COLO829 (cell line): ENCODE measurements around the gene OGFRL1.

Experiments used
- DNase-seq: peaks from one replicate; pipeline ENCODE4 v3.0.0; 2012; ENCODE audit warnings: low spot score

The OGFRL1 gene

DNA sequence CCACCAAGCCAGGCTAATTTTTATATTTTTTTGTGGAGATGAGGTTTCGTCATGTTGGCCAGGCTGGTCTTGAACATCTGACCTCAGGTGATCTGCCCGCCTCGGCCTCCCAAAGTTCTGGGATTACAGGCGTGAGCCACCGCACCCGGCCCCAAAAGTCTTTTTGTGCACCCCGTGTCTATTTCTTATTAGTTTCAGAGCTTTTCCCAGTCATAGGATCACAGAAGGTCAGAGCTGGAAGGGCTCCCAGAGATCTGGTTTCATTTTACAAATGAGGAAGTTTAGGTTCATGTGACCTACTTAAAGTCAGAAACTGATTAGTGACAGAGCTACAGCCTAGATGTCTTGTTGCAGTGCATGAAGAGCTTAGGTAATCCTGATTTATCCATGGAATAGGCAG is 1.6 kb upstream of the OGFRL1 start:
- DNase-seq = no peak

GRCh38 chr6:71287926-71288227 is 734 bp upstream of the OGFRL1 start:
- no peak for DNase-seq

GRCh38 chr6:71289039-71289801 is 609 bp downstream of the OGFRL1 start:
- DNase-seq = no peak

DNA sequence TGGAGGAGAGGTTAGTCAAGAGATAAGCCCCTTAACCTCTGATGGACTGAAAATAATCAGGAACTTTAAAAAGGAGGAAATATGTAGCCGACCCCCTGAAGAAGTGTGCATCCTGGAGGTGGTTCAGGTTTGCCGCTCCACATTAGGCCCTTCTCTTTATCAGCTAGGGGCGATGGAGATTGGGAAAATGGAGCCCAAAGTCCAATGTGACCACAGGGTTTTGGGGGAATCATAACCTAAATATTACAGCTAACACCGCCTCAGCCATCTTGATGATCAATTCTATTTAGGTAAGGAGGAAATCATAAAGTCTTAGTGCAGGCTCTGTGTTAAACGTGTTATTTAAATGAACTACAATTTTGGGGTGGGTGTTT is 1.2 kb downstream of the OGFRL1 start:
- no peak for DNase-seq

GRCh38 chr6:71290611-71291010 is 2.0 kb downstream of the OGFRL1 start:
- DNase-seq = no peak

- no peak for DNase-seq
Measured at GRCh38 chr6:71292001-71292400, 3.4 kb downstream of the OGFRL1 start.

DNA sequence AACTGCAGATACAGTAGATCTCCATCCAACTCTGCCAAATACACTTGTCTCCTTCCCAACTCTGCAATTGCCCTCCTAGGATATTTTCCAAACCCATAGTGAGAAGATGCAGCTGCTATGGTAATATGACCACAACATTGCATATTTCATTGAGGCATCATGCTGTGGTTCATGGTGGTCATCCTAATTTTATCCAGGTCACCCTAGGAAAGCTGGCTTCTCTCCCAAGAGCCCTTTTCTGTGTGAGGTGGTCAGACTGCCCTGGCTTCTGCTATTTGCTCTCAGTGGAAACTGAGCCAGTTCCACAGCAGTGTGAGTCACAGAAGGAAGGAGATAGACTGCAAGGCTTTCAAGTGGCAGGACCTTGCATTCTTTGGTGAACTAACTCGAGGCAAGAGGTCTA is 5.5 kb downstream of the OGFRL1 start:
- no peak for DNase-seq

- DNase-seq = no peak
Measured at GRCh38 chr6:71298459-71298858, 9.8 kb downstream of the OGFRL1 start.

GRCh38 chr6:71299541-71300470 is 11.2 kb downstream of the OGFRL1 start:
- no peak for DNase-seq

GRCh38 chr6:71300561-71301168 is 12.1 kb downstream of the OGFRL1 start:
- no peak for DNase-seq

- no peak for DNase-seq
Measured at GRCh38 chr6:71301546-71301945, 12.9 kb downstream of the OGFRL1 start.

DNA sequence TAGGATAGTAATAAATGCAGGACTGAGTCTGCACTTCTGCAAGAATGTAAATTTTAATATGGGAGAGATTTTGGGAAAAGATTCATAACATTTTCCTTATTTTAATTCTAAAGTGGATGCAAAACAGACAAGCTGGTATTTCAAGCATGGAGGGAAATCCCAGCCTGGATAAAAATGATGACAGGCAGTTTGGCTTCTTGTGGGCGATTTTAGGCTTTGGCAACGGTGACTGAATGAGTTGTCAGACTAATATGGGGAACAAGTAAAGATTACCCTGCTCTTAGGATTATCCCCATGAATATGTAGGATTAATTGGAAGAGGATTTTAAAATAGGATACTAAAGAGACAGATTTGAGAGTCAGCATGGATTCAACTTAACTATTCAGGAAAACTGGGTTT is 21.0 kb downstream of the OGFRL1 start:
- no peak for DNase-seq

DNA sequence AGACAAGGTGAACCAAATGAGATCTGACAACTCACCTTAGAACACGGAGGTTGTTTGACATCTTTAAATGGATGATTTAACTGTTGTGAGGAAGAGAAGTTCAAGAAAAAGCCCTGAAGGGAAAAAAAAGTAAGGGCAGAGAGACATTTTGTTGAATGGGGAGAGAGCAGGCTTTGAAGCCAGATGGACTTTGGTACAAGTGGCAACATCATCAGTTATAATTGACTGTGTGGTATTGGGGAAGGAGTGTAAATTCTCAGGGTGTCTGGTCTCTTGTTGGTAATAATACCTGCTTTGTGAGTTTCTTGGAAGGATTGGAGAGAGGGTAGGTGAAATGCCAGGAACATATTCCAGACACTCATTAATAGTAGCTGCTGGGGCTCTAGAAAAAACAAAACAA is 21.6 kb downstream of the OGFRL1 start:
- no peak for DNase-seq

GRCh38 chr6:71312089-71312488 is 23.5 kb downstream of the OGFRL1 start:
- DNase-seq = no peak

DNA sequence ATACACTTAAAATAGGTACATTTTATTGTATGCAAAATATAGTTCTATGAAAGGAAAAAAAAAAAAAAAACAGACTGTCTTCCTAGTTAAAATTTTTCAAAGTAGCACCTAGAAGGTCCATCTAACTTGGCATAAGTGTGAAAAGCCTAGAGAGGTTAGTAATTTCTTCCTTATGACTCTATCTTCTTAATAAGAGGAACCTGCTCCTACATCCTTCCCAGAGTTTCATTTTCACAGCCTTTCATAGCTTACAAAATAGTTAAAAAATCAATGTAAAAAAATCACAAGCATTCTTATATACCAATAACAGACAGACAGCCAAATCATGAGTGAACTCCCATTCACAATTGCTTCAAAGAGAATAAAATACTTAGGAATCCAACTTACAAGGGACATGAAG is 28.8 kb downstream of the OGFRL1 start:
- no peak for DNase-seq

DNA sequence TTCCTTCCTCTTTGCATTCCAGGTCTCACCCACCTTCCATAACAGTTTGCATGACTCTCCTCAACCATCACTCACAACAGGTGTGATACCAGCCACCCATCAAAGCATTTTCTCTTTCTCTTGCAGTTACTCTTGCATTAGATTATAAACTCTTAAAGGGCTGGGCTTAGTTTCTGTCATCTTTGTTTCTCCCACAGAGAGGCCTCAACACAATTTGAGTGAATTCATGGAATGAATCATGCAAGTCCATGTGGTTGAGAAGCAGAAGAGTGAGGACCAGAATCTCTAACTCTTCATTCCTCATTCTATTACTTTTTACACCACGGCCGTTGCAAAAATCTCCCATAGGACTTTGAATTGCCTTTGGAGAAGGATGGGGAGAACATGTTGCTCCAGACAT is 31.4 kb downstream of the OGFRL1 start:
- no peak for DNase-seq

- no peak for DNase-seq
Measured at GRCh38 chr6:71321314-71321713, 32.7 kb downstream of the OGFRL1 start.

DNA sequence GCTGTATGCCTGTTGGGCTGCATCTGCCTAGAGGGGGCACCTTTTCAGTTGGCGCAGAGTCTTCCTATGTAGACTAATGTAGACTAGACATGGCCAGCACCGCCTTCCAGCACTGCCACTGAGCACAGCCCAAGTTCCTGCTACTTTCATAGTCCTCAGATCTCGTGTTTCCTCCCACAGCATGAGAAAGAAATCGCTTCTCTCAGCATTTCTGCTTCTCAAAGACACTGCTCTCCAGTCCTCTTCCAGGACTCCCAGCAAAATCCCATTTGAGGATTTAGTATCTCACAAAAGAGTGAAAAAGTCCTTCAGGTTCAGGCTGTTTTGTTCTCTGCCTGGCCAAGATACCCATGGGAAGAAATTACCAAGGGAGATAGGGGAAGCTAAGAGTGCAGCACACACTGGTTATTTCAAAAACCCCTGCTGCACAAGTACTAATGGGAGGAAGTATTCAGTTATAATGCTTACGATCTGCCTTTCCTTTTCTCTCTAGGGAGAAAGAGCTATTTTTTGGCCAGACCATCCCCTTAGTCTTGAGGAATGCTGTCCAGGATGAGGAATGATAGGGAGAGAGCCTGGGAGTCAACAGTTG is 35.7 kb downstream of the OGFRL1 start:
- no peak for DNase-seq

DNA sequence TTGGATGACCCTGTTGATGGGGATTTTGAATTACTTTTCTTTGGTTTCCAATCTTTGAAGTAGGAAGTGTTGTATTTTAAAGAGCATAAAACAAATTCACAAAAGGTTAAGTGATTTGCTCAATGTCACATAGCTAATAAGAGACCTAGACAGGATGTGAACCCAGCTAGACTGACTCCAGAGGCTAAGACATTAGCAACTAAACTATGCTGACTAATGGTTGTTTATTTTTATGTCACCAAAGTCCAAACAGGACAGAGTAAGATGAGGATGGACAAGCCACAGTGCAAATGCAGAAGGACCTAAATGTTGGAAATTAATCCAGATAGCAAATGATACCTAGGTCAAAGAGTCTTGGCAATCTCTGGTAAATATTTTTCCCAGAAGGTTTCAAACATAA is 38.0 kb downstream of the OGFRL1 start:
- no peak for DNase-seq

GRCh38 chr6:71330501-71330900 is 41.9 kb downstream of the OGFRL1 start:
- DNase-seq = no peak

GRCh38 chr6:71332012-71332411 is 43.4 kb downstream of the OGFRL1 start:
- peak; percentile 62 for DNase-seq

DNA sequence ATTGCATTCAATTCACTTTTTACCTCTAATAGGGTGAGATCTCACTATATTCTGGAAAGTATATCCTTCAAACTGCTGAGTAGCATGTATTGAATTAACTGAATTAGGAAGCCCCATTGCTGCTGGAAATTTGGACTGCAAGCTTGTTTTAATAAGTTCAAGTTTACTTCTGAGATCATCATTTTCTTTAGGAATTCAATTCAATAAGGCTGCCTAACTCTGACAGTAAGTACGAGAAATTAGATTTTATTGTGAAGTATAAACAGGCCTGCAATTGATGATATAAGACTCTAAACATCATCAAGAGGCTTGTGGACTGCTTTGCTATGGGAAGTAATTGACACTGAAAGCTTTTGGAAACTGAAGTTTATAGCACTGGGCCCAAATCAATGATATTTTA is 44.4 kb downstream of the OGFRL1 start:
- DNase-seq = no peak

DNA sequence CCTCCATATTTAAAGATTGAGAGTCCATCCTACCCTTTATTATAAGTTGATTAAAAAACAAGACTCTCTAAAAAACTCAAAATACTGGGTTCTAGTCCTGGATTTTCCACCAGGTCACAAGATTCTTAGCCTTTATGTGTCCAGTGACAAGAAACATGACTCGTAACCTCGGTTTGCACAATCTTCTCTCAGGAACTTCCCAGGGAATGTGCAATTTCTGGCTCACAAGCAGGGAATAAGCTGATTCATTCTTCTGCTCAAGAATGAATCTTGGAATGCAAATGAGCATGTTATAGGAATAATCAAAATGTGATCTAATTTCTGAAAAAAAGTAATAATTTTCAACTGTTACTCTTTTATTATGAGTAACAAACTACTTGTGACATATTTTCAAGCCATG is 45.1 kb downstream of the OGFRL1 start:
- peak; percentile 32 for DNase-seq
